HCT116 (cell line): ENCODE results near the gene EVA1A. TPM values are rescaled to one million over a fixed set of nuclear protein-coding genes. Genes with fewer than 3 reads are reported as not detected.

ENCODE experiments used
- ATAC-seq: fragments of 200-7000 bp; cut with Tn5 transposase; 2 replicates; pipeline ENCODE4 v1.9.1; 2020; ENCODE audit warnings: mild to moderate bottlenecking, moderate library complexity
- BruUV-seq: library from RNA; stranded (reverse); fragments of 400-500 nt; replicated peaks from 2 replicates; lab custom pipeline; 2021; lab: Mats Ljungman, UMichigan
- CTCF ChIA-PET: fragments of 300-600 bp; sonication (Branson Sonifier 250); formaldehyde crosslinking; loops from one replicate; lab custom pipeline; 2021; ENCODE audit warnings: antibody characterized with exemption; lab: Charles Lee
- POLR2A ChIA-PET: fragments of 300-600, 350-600 bp; sonication (Branson Sonifier 250); formaldehyde crosslinking; loops from one replicate; lab custom pipeline; 2021; ENCODE audit warnings: antibody characterized with exemption; lab: Charles Lee
- RAD21 ChIA-PET, 2 experiments: fragments of 300-600 bp; sonication (Branson Sonifier 250); formaldehyde crosslinking; loops; one replicate each; lab custom pipeline; 2023; ENCODE audit warnings: low total read pairs in 2 of 2; ENCODE audit not compliant: uncharacterized antibody in 2 of 2, unreplicated experiment in 2 of 2, low non-redundant PET in 1 of 2; lab: Charles Lee
- DNase-seq: peaks from one replicate; pipeline ENCODE4 v3.0.0-alpha.2; 2010; ENCODE audit warnings: low read depth, low spot score
- H2AFZ ChIP-seq: fragments of 200-600 bp; shearing (Covaris generic), sonication (generic); 2 replicates; pipeline ENCODE4 v1.6.1; 2017; ENCODE audit warnings: low read depth, mixed run types, mixed read lengths, antibody characterized with exemption, low read length; ENCODE audit not compliant: poor library complexity, severe bottlenecking
- H3K27ac ChIP-seq: 2 replicates; pipeline ENCODE4 v1.5.1; 2012; ENCODE audit warnings: low read depth, low read length
- H3K27me3 ChIP-seq: fragments of 200-600 bp; sonication (generic); 2 replicates; pipeline ENCODE4 v1.6.1; 2016; ENCODE audit warnings: mixed run types, low read length, mixed read lengths; ENCODE audit not compliant: insufficient read depth
- H3K36me3 ChIP-seq, 2 experiments: fragments of 200-500 bp in 1 of 2; fragments of 200-600 bp in 1 of 2; sonication (Bioruptor generic) in 1 of 2; sonication (generic) in 1 of 2; 2 replicates each; pipeline versions ENCODE4 v1.5.1 to v1.6.1; 2014 to 2016; ENCODE audit warnings: low read length in 2 of 2, inconsistent platforms in 1 of 2, mixed read lengths in 1 of 2, mixed run types in 1 of 2; ENCODE audit not compliant: insufficient read depth in 2 of 2, control insufficient read depth in 1 of 2
- H3K4me1 ChIP-seq, 2 experiments: fragments of 200-600 bp in 1 of 2; sonication (generic) in 1 of 2; 2 replicates each; pipeline versions ENCODE4 v1.5.1 to v1.6.1; 2012 to 2017; ENCODE audit warnings: low read length in 2 of 2, inconsistent platforms in 1 of 2, mild to moderate bottlenecking in 1 of 2, mixed read lengths in 1 of 2, mixed run types in 1 of 2, moderate library complexity in 1 of 2; ENCODE audit not compliant: insufficient read depth in 2 of 2, control insufficient read depth in 1 of 2
- H3K4me2 ChIP-seq: fragments of 200-600 bp; sonication (generic); 2 replicates; pipeline ENCODE4 v1.6.1; 2017; ENCODE audit warnings: mixed run types, low read length, mixed read lengths
- H3K4me3 ChIP-seq, 2 experiments: fragments of 200-600 bp in 1 of 2; sonication (generic) in 1 of 2; replicated peaks in 1 of 2; 2 replicates each; pipeline ENCODE4 v1.5.1; 2011 to 2016; ENCODE audit warnings: low read length in 2 of 2, control low read depth in 1 of 2, low read depth in 1 of 2, mild to moderate bottlenecking in 1 of 2, mixed read lengths in 1 of 2, mixed run types in 1 of 2
- H3K79me2 ChIP-seq: fragments of 200-600 bp; sonication (generic); 2 replicates; pipeline ENCODE4 v1.6.1; 2017; ENCODE audit warnings: mild to moderate bottlenecking, mixed run types, low read length, moderate library complexity, mixed read lengths; ENCODE audit not compliant: insufficient read depth
- H3K9ac ChIP-seq: fragments of 200-600 bp; sonication (generic); 2 replicates; pipeline ENCODE4 v1.6.1; 2016; ENCODE audit warnings: low read length, mixed read lengths
- H3K9me2 ChIP-seq: fragments of 200-600 bp; sonication (generic), shearing (Covaris generic); 2 replicates; pipeline ENCODE4 v1.6.1; 2017; ENCODE audit warnings: mixed run types, mild to moderate bottlenecking, moderate library complexity; ENCODE audit not compliant: insufficient read depth
- H3K9me3 ChIP-seq, 2 experiments: fragments of 200-500 bp in 1 of 2; fragments of 200-600 bp in 1 of 2; sonication (Bioruptor generic) in 1 of 2; sonication (generic) in 1 of 2; 2 replicates each; pipeline ENCODE4 v1.6.1; 2014 to 2017; ENCODE audit warnings: low read length in 2 of 2, mixed read lengths in 2 of 2, inconsistent platforms in 1 of 2, low read depth in 1 of 2, mild to moderate bottlenecking in 1 of 2, mixed run types in 1 of 2, moderate library complexity in 1 of 2; ENCODE audit not compliant: control insufficient read depth in 1 of 2, insufficient read depth in 1 of 2
- H4K20me1 ChIP-seq: fragments of 200-600 bp; sonication (generic), shearing (Covaris generic); 2 replicates; pipeline ENCODE4 v1.6.1; 2017; ENCODE audit warnings: mixed run types, mild to moderate bottlenecking, moderate library complexity; ENCODE audit not compliant: insufficient read depth
- EGR1 ChIP-seq: IDR thresholded peaks from 2 replicates; pipeline ENCODE4 v1.6.1; 2012; ENCODE audit warnings: low read depth
- EZH2phosphoT487 ChIP-seq: fragments of 200-600 bp; IDR thresholded peaks from 2 replicates; pipeline ENCODE4 v1.6.1; 2018; ENCODE audit warnings: antibody characterized with exemption, borderline replicate concordance
- MAX ChIP-seq: IDR thresholded peaks from 2 replicates; pipeline ENCODE4 v1.6.1; 2012
- SP1 ChIP-seq: IDR thresholded peaks from 2 replicates; pipeline ENCODE4 v1.6.1; 2012; ENCODE audit warnings: low read depth
- intact Hi-C: fragments of 100-400 bp; cut with micrococcal nuclease; formaldehyde crosslinking; loops from 2 replicates; pipeline ENCODE4 v1.10.0; 2022
- total RNA-seq: library from RNA; stranded (reverse); gene quantifications from one replicate; pipeline ENCODE4 v1.2.1, GENCODE V29; 2021; ENCODE audit not compliant: unreplicated experiment
- TF ChIP-seq, protein P1 (sequence below), 3 experiments: fragments of 200-600 bp in 1 of 3; sonication (generic) in 1 of 3; IDR thresholded peaks in 2 of 3; conservative IDR thresholded peaks in 1 of 3; 2 replicates each; pipeline ENCODE4 v1.5.1; 2012 to 2017; ENCODE audit warnings: low read depth in 2 of 3, low read length in 2 of 3, antibody characterized with exemption in 1 of 3, borderline replicate concordance in 1 of 3, control low read depth in 1 of 3, mild to moderate bottlenecking in 1 of 3, mixed read lengths in 1 of 3, mixed run types in 1 of 3, moderate library complexity in 1 of 3; ENCODE audit not compliant: insufficient read depth in 1 of 3

The EVA1A gene
- total RNA-seq, 1 experiment from 2014 or later: 2.8 TPM

DNA sequence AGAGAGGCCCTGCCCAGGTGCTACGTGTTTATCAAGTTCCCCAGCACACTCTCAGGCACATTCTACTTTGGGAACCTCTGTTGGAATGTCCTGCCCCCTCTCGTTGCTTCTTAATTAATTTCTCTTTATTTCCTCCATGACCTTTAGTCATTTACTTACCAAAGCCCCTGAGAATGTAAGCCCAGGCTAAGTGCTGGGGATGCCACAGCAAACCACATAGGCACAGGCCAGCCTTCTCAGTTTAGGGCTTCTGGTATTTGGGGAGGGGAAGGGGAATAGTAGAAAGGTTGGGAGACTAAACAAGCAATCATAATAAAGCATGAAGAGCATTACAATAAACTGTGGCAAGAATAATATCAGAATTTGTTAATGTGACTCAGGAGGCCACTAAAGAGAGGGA, 85.7 kb downstream of the EVA1A start:
- Histone ChIP-seq H3K9me3 (no peaks in the 10 kb centered on the region), H3K4me2 (no peak overlapping the region), H3K4me3 (no peak overlapping the region), H2AFZ (no peak overlapping the region), H3K79me2 (no peaks in the 10 kb centered on the region), H4K20me1 (no peaks in the 10 kb centered on the region), H3K4me1 (no peaks in the 10 kb centered on the region), H3K9ac (no peak overlapping the region), H3K36me3 (no peaks in the 10 kb centered on the region), H3K27ac (no peak overlapping the region), H3K9me2 (no peaks in the 10 kb centered on the region), H3K27me3 (no peaks in the 10 kb centered on the region; the same call in none of the 2 replicates)
- CTCF ChIA-PET: no interaction called here
- DNase-seq (no peak), ATAC-seq (no peak)
- TF ChIP-seq, protein P1, sequence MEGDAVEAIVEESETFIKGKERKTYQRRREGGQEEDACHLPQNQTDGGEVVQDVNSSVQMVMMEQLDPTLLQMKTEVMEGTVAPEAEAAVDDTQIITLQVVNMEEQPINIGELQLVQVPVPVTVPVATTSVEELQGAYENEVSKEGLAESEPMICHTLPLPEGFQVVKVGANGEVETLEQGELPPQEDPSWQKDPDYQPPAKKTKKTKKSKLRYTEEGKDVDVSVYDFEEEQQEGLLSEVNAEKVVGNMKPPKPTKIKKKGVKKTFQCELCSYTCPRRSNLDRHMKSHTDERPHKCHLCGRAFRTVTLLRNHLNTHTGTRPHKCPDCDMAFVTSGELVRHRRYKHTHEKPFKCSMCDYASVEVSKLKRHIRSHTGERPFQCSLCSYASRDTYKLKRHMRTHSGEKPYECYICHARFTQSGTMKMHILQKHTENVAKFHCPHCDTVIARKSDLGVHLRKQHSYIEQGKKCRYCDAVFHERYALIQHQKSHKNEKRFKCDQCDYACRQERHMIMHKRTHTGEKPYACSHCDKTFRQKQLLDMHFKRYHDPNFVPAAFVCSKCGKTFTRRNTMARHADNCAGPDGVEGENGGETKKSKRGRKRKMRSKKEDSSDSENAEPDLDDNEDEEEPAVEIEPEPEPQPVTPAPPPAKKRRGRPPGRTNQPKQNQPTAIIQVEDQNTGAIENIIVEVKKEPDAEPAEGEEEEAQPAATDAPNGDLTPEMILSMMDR (IDR thresholded peaks at IDR 0.05 in 2 of 3, conservative IDR thresholded peaks at IDR 0.05 in 1 of 3; ENCODE audit: borderline replicate concordance in 1 of 3, insufficient read depth in 1 of 3, low read depth in 2 of 3, low read length in 2 of 3): no peak
- TF ChIP-seq EZH2phosphoT487 (no peak), EGR1 (no peak)
- no TSS peak for BruUV-seq
- POLR2A ChIA-PET: no interaction called here
- intact Hi-C loops: no loop called here
- RAD21 ChIA-PET: no interaction called here

- ChIA-PET CTCF (no interaction called here), POLR2A (no interaction called here), RAD21 (no interaction called here)
- no peak overlapping the region for H3K4me3 ChIP-seq
- no TSS peak for BruUV-seq
- H3K27ac ChIP-seq: no peak overlapping the region
- H3K9ac ChIP-seq: no peak overlapping the region
- TF ChIP-seq MAX (no peak), SP1 (no peak)
- no peak overlapping the region for H3K4me2 ChIP-seq
- H2AFZ ChIP-seq: no peak overlapping the region
- intact Hi-C loops: no loop called here
- H3K4me1 ChIP-seq: no peaks in the 10 kb centered on the region
- DNase-seq (no peak), ATAC-seq (no peak)
- H4K20me1 ChIP-seq: no peaks in the 10 kb centered on the region
- no peaks in the 10 kb centered on the region for H3K79me2 ChIP-seq
- peaks cover 7% of the 10 kb centered on the region for H3K27me3 ChIP-seq
- no peaks in the 10 kb centered on the region for H3K9me3 ChIP-seq
- no peaks in the 10 kb centered on the region for H3K9me2 ChIP-seq
- H3K36me3 ChIP-seq: no peaks in the 10 kb centered on the region
Observed at GRCh38 chr2:75474115-75474514, 86.6 kb downstream of the EVA1A start.
